ENCODE data around the gene DNASE2. TPM values are rescaled to one million over a fixed set of nuclear protein-coding genes. Genes with fewer than 3 reads are reported as not detected.

DNASE2 gene
- polyA plus RNA-seq, 1 donor (not counting 4 experiments of a cell fraction or from before 2014, with no cell fraction given) = 23.5 TPM

DNA sequence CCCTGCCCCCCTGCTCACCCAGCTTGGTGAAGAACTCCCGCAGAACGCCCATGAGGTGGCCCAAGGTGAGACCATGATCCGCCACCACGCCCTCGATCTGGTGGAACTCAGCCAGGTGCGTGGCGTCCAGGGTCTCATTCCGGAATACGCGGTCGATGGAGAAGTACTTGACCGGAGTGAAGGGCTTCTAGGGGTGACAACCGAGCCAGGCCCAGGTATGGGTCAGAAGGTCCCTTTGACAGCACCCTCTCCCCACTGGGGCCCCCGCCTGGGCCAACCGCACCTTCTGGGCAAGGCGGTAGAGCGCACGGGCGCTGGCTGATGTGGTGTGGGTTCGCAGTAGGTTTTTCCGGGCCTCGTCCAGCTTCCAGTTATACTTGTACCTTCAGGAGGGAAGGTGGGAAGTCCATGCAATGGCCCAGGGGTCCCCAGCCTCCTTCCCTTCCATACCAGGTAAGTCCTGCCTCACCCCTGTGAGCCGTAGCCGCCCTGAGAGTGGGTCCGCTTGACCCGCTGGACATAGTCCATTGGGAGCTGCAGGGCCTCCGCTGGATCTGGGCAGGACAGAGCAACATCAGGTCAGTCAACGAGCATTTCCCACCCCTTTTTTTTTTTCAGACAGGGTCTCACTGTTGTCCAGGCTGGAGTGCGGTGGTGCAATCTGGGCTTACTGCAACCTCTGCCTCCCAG lies 43.5 kb upstream of the DNASE2 start:
- no peak for DNase-seq (ENCODE audit: low read depth, low spot score)
- TF ChIP-seq, protein P1, sequence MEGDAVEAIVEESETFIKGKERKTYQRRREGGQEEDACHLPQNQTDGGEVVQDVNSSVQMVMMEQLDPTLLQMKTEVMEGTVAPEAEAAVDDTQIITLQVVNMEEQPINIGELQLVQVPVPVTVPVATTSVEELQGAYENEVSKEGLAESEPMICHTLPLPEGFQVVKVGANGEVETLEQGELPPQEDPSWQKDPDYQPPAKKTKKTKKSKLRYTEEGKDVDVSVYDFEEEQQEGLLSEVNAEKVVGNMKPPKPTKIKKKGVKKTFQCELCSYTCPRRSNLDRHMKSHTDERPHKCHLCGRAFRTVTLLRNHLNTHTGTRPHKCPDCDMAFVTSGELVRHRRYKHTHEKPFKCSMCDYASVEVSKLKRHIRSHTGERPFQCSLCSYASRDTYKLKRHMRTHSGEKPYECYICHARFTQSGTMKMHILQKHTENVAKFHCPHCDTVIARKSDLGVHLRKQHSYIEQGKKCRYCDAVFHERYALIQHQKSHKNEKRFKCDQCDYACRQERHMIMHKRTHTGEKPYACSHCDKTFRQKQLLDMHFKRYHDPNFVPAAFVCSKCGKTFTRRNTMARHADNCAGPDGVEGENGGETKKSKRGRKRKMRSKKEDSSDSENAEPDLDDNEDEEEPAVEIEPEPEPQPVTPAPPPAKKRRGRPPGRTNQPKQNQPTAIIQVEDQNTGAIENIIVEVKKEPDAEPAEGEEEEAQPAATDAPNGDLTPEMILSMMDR (optimal IDR thresholded peaks at IDR 0.05 in 1 of 3, IDR thresholded peaks at IDR 0.05 in 1 of 3, conservative IDR thresholded peaks at IDR 0.05 in 1 of 3; ENCODE audit: extremely low read depth in 1 of 3, insufficient read depth in 2 of 3, low read length in 3 of 3) = no peak
- no peak for TF ChIP-seq EZH2 (IDR thresholded peaks at IDR 0.05; ENCODE audit: low read length)
- no peaks in the 10 kb centered on the region for H3K4me1 ChIP-seq (ENCODE audit: control insufficient read depth, extremely low read depth, insufficient read depth, low read length)
- H3K79me2 ChIP-seq (ENCODE audit: control insufficient read depth, insufficient read depth, low read length) = peaks cover 2% of the 10 kb centered on the region
- no peak overlapping the region for H3K4me3 ChIP-seq (ENCODE audit: control insufficient read depth in 2 of 3, extremely low read depth in 1 of 3, insufficient read depth in 2 of 3, low read depth in 1 of 3, low read length in 3 of 3)
- H3K9me1 ChIP-seq (ENCODE audit: control insufficient read depth, extremely low read depth, insufficient read depth, low read length) = no peaks in the 10 kb centered on the region
- no peaks in the 10 kb centered on the region for H3K27me3 ChIP-seq (ENCODE audit: control insufficient read depth, extremely low read depth, insufficient read depth, low read length)
- H3K9ac ChIP-seq (ENCODE audit: control insufficient read depth, extremely low read depth, insufficient read depth, low read length) = no peak overlapping the region
- no peak overlapping the region for H3K4me2 ChIP-seq (ENCODE audit: control insufficient read depth, extremely low read depth, insufficient read depth, low read depth, low read length)
- peaks cover 43 to 47% of the 10 kb centered on the region in 2 experiments for H3K36me3 ChIP-seq (ENCODE audit: control insufficient read depth in 2 of 2, extremely low read depth in 1 of 2, insufficient read depth in 2 of 2, low read length in 2 of 2)
- dilution Hi-C loops (cut with MboI; ENCODE audit: extremely low pct_ligation_motif_present, low sequenced_read_pairs) = no loop called here
- H3K27ac ChIP-seq (ENCODE audit: control insufficient read depth, insufficient read depth, low read length) = no peak overlapping the region
- peaks cover 3% of the 10 kb centered on the region for H4K20me1 ChIP-seq (ENCODE audit: control insufficient read depth, extremely low read depth, insufficient read depth, low read length)
- H2AFZ ChIP-seq (ENCODE audit: control insufficient read depth, low read length) = no peak overlapping the region
- H3K9me3 ChIP-seq (ENCODE audit: control insufficient read depth, low read depth, low read length) = no peaks in the 10 kb centered on the region
- FAIRE-seq = no peak

DNA sequence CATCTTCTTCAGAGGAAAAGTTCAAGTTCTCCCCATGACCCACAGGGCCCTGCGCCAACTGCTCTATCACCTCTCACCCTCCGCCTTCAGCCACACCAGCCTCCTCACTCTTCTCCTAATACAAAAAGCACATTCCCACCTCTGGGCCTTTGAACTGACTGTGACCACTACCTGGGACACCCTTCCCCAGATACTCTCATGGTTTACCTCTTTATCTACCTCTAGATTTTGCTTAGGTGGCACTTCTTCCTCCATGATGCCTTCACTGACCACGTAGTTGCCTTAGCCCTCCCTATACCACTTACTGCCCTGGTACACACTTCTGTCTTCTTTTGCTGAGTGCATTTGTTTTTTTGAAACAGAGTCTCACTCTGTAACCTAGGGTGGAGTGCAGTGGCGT lies 41.7 kb upstream of the DNASE2 start:
- dilution Hi-C loops (cut with MboI; ENCODE audit: extremely low pct_ligation_motif_present, low sequenced_read_pairs) = no loop called here
- DNase-seq (ENCODE audit: low read depth, low spot score) (no peak), FAIRE-seq (no peak)
- no peaks in the 10 kb centered on the region for H3K27me3 ChIP-seq (ENCODE audit: control insufficient read depth, extremely low read depth, insufficient read depth, low read length)
- H3K9ac ChIP-seq (ENCODE audit: control insufficient read depth, extremely low read depth, insufficient read depth, low read length) = no peak overlapping the region
- H3K27ac ChIP-seq (ENCODE audit: control insufficient read depth, insufficient read depth, low read length) = no peak overlapping the region
- H2AFZ ChIP-seq (ENCODE audit: control insufficient read depth, low read length) = no peak overlapping the region
- no peaks in the 10 kb centered on the region for H3K9me1 ChIP-seq (ENCODE audit: control insufficient read depth, extremely low read depth, insufficient read depth, low read length)
- H3K36me3 ChIP-seq (ENCODE audit: control insufficient read depth in 2 of 2, extremely low read depth in 1 of 2, insufficient read depth in 2 of 2, low read length in 2 of 2) = peaks cover 28 to 32% of the 10 kb centered on the region in 2 experiments
- TF ChIP-seq, protein P1 (optimal IDR thresholded peaks at IDR 0.05 in 1 of 3, IDR thresholded peaks at IDR 0.05 in 1 of 3, conservative IDR thresholded peaks at IDR 0.05 in 1 of 3; ENCODE audit: extremely low read depth in 1 of 3, insufficient read depth in 2 of 3, low read length in 3 of 3) = no peak
- TF ChIP-seq EZH2 (IDR thresholded peaks at IDR 0.05; ENCODE audit: low read length) = no peak
- H4K20me1 ChIP-seq (ENCODE audit: control insufficient read depth, extremely low read depth, insufficient read depth, low read length) = peaks cover 3% of the 10 kb centered on the region
- H3K4me3 ChIP-seq (ENCODE audit: control insufficient read depth in 2 of 3, extremely low read depth in 1 of 3, insufficient read depth in 2 of 3, low read depth in 1 of 3, low read length in 3 of 3) = no peak overlapping the region
- H3K4me2 ChIP-seq (ENCODE audit: control insufficient read depth, extremely low read depth, insufficient read depth, low read depth, low read length) = no peak overlapping the region
- no peaks in the 10 kb centered on the region for H3K79me2 ChIP-seq (ENCODE audit: control insufficient read depth, insufficient read depth, low read length)
- peaks cover 4% of the 10 kb centered on the region for H3K4me1 ChIP-seq (ENCODE audit: control insufficient read depth, extremely low read depth, insufficient read depth, low read length)
- no peaks in the 10 kb centered on the region for H3K9me3 ChIP-seq (ENCODE audit: control insufficient read depth, low read depth, low read length)
